GM12878 (cell line): Measurements from ENCODE around the gene FLT1. TPM values are rescaled to one million over a fixed set of nuclear protein-coding genes. Genes with fewer than 3 reads are reported as not detected.

ENCODE experiments used
- ASH2L ChIP-seq: fragments of 300-600, 200-600 bp; sonication (generic); IDR thresholded peaks from 2 replicates; pipeline ENCODE4 v1.6.1; 2017; ENCODE audit warnings: low read depth, mild to moderate bottlenecking, borderline replicate concordance
- ATF7 ChIP-seq: fragments of 450-650 bp; IDR thresholded peaks from 2 replicates; pipeline ENCODE4 v1.6.1; 2016; ENCODE audit warnings: low read depth, mild to moderate bottlenecking
- BACH1 ChIP-seq: fragments of 450-650 bp; IDR thresholded peaks from 2 replicates; pipeline ENCODE4 v1.6.1; 2017; ENCODE audit warnings: mild to moderate bottlenecking, borderline replicate concordance
- BMI1 ChIP-seq: fragments of 450-650 bp; IDR thresholded peaks from 2 replicates; pipeline ENCODE4 v1.6.1; 2016; ENCODE audit warnings: mild to moderate bottlenecking, moderate library complexity, borderline replicate concordance
- CHD1 ChIP-seq: IDR thresholded peaks from 2 replicates; pipeline ENCODE4 v1.6.1; 2012; ENCODE audit warnings: low read depth, low read length, improper control_type of control experiment
- CREB1 ChIP-seq: IDR thresholded peaks from 2 replicates; pipeline ENCODE4 v1.6.1; 2012; ENCODE audit warnings: low read depth, mild to moderate bottlenecking, inconsistent platforms
- E2F4 ChIP-seq: IDR thresholded peaks from 2 replicates; pipeline ENCODE4 v1.6.1; 2012; ENCODE audit warnings: low read depth, low read length, improper control_type of control experiment
- FOXK2 ChIP-seq: fragments of 450-650 bp; IDR thresholded peaks from 2 replicates; pipeline ENCODE4 v1.6.1; 2017; ENCODE audit warnings: mild to moderate bottlenecking, moderate library complexity
- IRF3 ChIP-seq: fragments of 450-650 bp; IDR thresholded peaks from 2 replicates; pipeline ENCODE4 v1.6.1; 2014; ENCODE audit warnings: mild to moderate bottlenecking
- MEF2A ChIP-seq: IDR thresholded peaks from 2 replicates; pipeline ENCODE4 v1.6.1; 2011; ENCODE audit warnings: low read depth, mild to moderate bottlenecking, low read length, moderate library complexity; ENCODE audit not compliant: insufficient read depth
- NFYA ChIP-seq: IDR thresholded peaks from 2 replicates; pipeline ENCODE4 v1.6.1; 2011; ENCODE audit warnings: low read depth, mild to moderate bottlenecking, low read length, improper control_type of control experiment, borderline replicate concordance
- NKRF ChIP-seq: fragments of 450-650 bp; conservative IDR thresholded peaks from 2 replicates; pipeline ENCODE4 v1.6.1; 2017; ENCODE audit warnings: mild to moderate bottlenecking, moderate library complexity
- POLR2AphosphoS2 ChIP-seq: IDR thresholded peaks from 2 replicates; pipeline ENCODE4 v1.6.1; 2011; ENCODE audit warnings: low read depth, mild to moderate bottlenecking, low read length, improper control_type of control experiment, moderate library complexity
- POLR2AphosphoS5 ChIP-seq: IDR thresholded peaks from 2 replicates; pipeline ENCODE4 v1.6.1; 2011; ENCODE audit warnings: mild to moderate bottlenecking, low read length, inconsistent platforms
- RAD51 ChIP-seq: fragments of 450-650 bp; IDR thresholded peaks from 2 replicates; pipeline ENCODE4 v1.6.1; 2016; ENCODE audit warnings: moderate library complexity, mild to moderate bottlenecking, inconsistent platforms
- WRNIP1 ChIP-seq: IDR thresholded peaks from 2 replicates; pipeline ENCODE4 v1.6.1; 2011; ENCODE audit warnings: low read depth, low read length, improper control_type of control experiment, borderline replicate concordance
- ZNF687 ChIP-seq: fragments of 450-650 bp; IDR thresholded peaks from 2 replicates; pipeline ENCODE4 v1.6.1; 2017; ENCODE audit warnings: mild to moderate bottlenecking, moderate library complexity
- ZZZ3 ChIP-seq: IDR thresholded peaks from 2 replicates; pipeline ENCODE4 v1.6.1; 2011; ENCODE audit warnings: low read depth; ENCODE audit not compliant: control insufficient read depth, insufficient read length
- polyA plus RNA-seq, 11 experiments: library from polyadenylated mRNA; depleted of rRNA in 4 of 11; unstranded in 6 of 11; stranded (reverse) in 5 of 11; fragments of >200 nt; fragmentation: Nextera tagmentation in 4 of 11; fragmentation: Illumina TruSeq in 1 of 11; extraction: Ambion mirVana in 4 of 11; extraction: Trizol in 1 of 11; gene quantifications; 1 replicate in 1 of 11; 2 replicates in 10 of 11; pipeline versions ENCODE4 v1.2.1 to v1.2.3, GENCODE V29; 2011 to 2016; ENCODE audit warnings: inconsistent platforms in 2 of 11, missing spikeins in 2 of 11, low read depth in 1 of 11
- total RNA-seq, 4 experiments: library from RNA; depleted of rRNA in 3 of 4; stranded (reverse); fragments of >200 nt in 3 of 4; fragmentation: Illumina TruSeq in 1 of 4; extraction: Trizol in 1 of 4; gene quantifications; 2 replicates each; pipeline versions ENCODE4 v1.2.1 to v1.2.3, GENCODE V29; 2013 to 2021
- TF ChIP-seq, protein P1 (sequence below): IDR thresholded peaks from 2 replicates; pipeline ENCODE4 v1.6.1; 2011; ENCODE audit warnings: low read depth, low read length, improper control_type of control experiment, borderline replicate concordance
- TF ChIP-seq, protein P2 (sequence below): fragments of 450-650 bp; IDR thresholded peaks from 2 replicates; pipeline ENCODE4 v1.6.1; 2016; ENCODE audit warnings: mild to moderate bottlenecking

The FLT1 gene
- total and polyA plus RNA-seq, 10 of the 15 experiments (the other 5 are each of a cell fraction or from before 2014, with no cell fraction given), result 0.55 to 5.6 (median 0.84) TPM

DNA sequence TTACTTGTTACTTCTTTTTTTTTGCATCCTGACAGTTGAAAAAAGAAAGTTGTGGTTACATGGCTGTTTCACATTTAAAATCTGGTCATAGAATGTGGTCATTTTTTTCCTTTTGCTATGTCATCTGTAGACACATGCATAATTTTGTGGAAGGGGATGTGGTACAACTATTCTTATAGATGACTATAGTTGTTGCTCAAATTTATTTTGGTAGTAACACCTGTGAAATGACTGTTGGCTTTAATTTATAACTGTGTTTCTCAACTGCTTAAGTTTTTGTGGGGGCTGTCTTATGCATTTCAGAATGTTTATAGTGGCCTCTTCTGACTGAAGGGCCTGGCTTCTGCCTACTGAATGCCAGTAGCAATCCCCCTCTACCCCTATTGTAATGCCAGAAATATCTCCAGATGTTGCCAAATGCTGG lies 226.1 kb downstream of the FLT1 start (continued):
- TF ChIP-seq MEF2A, result peak; percentile 99
- no peak for TF ChIP-seq IRF3
- no peak for TF ChIP-seq POLR2AphosphoS5
- no peak for TF ChIP-seq ZNF687
- no peak for TF ChIP-seq POLR2AphosphoS2
- TF ChIP-seq ZZZ3, result no peak
- no peak for TF ChIP-seq E2F4
- no peak for TF ChIP-seq FOXK2
- TF ChIP-seq CREB1, result peak; percentile 91
- peak; percentile 68; the same call in 1 of the 2 replicates for TF ChIP-seq RAD51
- TF ChIP-seq, protein P1, sequence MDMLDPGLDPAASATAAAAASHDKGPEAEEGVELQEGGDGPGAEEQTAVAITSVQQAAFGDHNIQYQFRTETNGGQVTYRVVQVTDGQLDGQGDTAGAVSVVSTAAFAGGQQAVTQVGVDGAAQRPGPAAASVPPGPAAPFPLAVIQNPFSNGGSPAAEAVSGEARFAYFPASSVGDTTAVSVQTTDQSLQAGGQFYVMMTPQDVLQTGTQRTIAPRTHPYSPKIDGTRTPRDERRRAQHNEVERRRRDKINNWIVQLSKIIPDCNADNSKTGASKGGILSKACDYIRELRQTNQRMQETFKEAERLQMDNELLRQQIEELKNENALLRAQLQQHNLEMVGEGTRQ, result no peak
- no peak for TF ChIP-seq WRNIP1
- TF ChIP-seq BMI1, result peak; percentile 88
- 0 out of 2 replicates have a peak, but pooled peaks have one; percentile 44 for TF ChIP-seq ASH2L
- TF ChIP-seq, protein P2, sequence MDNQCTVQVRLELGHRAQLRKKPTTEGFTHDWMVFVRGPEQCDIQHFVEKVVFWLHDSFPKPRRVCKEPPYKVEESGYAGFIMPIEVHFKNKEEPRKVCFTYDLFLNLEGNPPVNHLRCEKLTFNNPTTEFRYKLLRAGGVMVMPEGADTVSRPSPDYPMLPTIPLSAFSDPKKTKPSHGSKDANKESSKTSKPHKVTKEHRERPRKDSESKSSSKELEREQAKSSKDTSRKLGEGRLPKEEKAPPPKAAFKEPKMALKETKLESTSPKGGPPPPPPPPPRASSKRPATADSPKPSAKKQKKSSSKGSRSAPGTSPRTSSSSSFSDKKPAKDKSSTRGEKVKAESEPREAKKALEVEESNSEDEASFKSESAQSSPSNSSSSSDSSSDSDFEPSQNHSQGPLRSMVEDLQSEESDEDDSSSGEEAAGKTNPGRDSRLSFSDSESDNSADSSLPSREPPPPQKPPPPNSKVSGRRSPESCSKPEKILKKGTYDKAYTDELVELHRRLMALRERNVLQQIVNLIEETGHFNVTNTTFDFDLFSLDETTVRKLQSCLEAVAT, result peak; percentile 93
- no peak for TF ChIP-seq NKRF
- TF ChIP-seq NFYA, result no peak
- no peak for TF ChIP-seq CHD1
- TF ChIP-seq BACH1, result peak; percentile 91
- peak; percentile 98 for TF ChIP-seq ATF7
